ENCODE measurements around the gene CD3E.

The CD3E gene

DNA sequence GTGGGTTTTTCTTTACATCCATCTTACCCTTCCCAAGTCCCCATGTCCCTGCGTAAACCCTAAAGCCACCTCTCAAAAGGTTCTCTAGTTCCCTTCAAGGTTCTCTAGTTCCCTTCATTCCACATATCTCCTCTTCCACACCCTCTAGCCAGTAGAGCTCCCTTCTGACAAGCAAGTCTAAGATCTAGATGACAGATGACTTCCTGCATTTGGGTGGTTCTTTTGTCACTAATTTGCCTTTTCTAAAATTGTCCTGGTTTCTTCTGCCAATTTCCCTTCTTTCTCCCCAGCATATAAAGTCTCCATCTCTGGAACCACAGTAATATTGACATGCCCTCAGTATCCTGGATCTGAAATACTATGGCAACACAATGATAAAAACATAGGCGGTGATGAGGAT, 7.8 kb downstream of the CD3E start:
- H4K20me1 ChIP-seq (ENCODE audit: low read depth, low read length) = no peaks in the 10 kb centered on the region
- H2AFZ ChIP-seq (ENCODE audit: low read depth, low read length, severe bottlenecking) = no peak overlapping the region
- H3K9me3 ChIP-seq (ENCODE audit: insufficient read depth, low read length) = no peaks in the 10 kb centered on the region
- H3K4me3 ChIP-seq (ENCODE audit: insufficient read depth, low read length, poor library complexity, severe bottlenecking) = no peak overlapping the region
- no peak overlapping the region for H3K27ac ChIP-seq (ENCODE audit: low read depth, low read length)
- no peak overlapping the region for H3K9ac ChIP-seq (ENCODE audit: low read length)
- H3K36me3 ChIP-seq (ENCODE audit: low read length) = no peaks in the 10 kb centered on the region
- no peaks in the 10 kb centered on the region for H3K27me3 ChIP-seq (ENCODE audit: low read length)
- no peaks in the 10 kb centered on the region for H3K9me2 ChIP-seq (replicated peaks; ENCODE audit: insufficient read depth, low read length)
- 0 out of 2 replicates have a peak, but pooled peaks cover 5% of the 10 kb centered on the region for H3F3A ChIP-seq (ENCODE audit: insufficient read depth)
- H3K79me2 ChIP-seq (ENCODE audit: insufficient read depth, low read length) = no peaks in the 10 kb centered on the region
- H3K4me2 ChIP-seq (ENCODE audit: low read depth, low read length, poor library complexity, severe bottlenecking) = no peak overlapping the region
- no peak for TF ChIP-seq EZH2phosphoT487 (conservative IDR thresholded peaks at IDR 0.05; ENCODE audit: low read length)
- TF ChIP-seq, protein P1, sequence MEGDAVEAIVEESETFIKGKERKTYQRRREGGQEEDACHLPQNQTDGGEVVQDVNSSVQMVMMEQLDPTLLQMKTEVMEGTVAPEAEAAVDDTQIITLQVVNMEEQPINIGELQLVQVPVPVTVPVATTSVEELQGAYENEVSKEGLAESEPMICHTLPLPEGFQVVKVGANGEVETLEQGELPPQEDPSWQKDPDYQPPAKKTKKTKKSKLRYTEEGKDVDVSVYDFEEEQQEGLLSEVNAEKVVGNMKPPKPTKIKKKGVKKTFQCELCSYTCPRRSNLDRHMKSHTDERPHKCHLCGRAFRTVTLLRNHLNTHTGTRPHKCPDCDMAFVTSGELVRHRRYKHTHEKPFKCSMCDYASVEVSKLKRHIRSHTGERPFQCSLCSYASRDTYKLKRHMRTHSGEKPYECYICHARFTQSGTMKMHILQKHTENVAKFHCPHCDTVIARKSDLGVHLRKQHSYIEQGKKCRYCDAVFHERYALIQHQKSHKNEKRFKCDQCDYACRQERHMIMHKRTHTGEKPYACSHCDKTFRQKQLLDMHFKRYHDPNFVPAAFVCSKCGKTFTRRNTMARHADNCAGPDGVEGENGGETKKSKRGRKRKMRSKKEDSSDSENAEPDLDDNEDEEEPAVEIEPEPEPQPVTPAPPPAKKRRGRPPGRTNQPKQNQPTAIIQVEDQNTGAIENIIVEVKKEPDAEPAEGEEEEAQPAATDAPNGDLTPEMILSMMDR (IDR thresholded peaks at IDR 0.05; ENCODE audit: insufficient read depth, low read length, poor library complexity, severe bottlenecking) = no peak

DNA sequence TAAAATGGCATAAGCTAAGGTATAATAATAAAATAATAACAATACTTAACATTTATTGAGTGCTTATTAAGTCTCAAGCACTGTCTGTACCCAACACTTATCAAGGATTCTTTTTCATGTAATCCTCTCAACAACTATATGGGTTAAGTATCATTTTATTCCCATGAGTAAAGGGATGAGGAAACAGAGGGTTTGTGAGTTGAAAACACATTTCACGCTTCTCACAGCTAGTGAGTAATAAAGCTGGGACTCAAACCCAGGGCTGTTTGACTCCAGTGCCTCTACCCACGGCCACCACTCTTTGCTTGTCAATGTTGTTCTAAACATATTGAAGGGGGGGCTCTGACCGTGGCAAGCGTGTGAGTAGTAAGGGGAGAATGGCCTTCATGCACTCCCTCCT, 8.7 kb downstream of the CD3E start:
- TF ChIP-seq, protein P1 (IDR thresholded peaks at IDR 0.05; ENCODE audit: insufficient read depth, low read length, poor library complexity, severe bottlenecking) = no peak
- TF ChIP-seq EZH2phosphoT487 (conservative IDR thresholded peaks at IDR 0.05; ENCODE audit: low read length) = no peak
- H3K9ac ChIP-seq (ENCODE audit: low read length) = no peak overlapping the region
- H3K4me3 ChIP-seq (ENCODE audit: insufficient read depth, low read length, poor library complexity, severe bottlenecking) = no peak overlapping the region
- H3K9me2 ChIP-seq (replicated peaks; ENCODE audit: insufficient read depth, low read length) = no peaks in the 10 kb centered on the region
- H3K4me2 ChIP-seq (ENCODE audit: low read depth, low read length, poor library complexity, severe bottlenecking) = no peak overlapping the region
- H3K36me3 ChIP-seq (ENCODE audit: low read length) = no peaks in the 10 kb centered on the region
- no peaks in the 10 kb centered on the region for H3K79me2 ChIP-seq (ENCODE audit: insufficient read depth, low read length)
- no peaks in the 10 kb centered on the region for H3K9me3 ChIP-seq (ENCODE audit: insufficient read depth, low read length)
- H4K20me1 ChIP-seq (ENCODE audit: low read depth, low read length) = no peaks in the 10 kb centered on the region
- 0 out of 2 replicates have a peak, but pooled peaks cover 5% of the 10 kb centered on the region for H3F3A ChIP-seq (ENCODE audit: insufficient read depth)
- no peak overlapping the region for H2AFZ ChIP-seq (ENCODE audit: low read depth, low read length, severe bottlenecking)
- H3K27ac ChIP-seq (ENCODE audit: low read depth, low read length) = no peak overlapping the region
- no peaks in the 10 kb centered on the region for H3K27me3 ChIP-seq (ENCODE audit: low read length)

DNA sequence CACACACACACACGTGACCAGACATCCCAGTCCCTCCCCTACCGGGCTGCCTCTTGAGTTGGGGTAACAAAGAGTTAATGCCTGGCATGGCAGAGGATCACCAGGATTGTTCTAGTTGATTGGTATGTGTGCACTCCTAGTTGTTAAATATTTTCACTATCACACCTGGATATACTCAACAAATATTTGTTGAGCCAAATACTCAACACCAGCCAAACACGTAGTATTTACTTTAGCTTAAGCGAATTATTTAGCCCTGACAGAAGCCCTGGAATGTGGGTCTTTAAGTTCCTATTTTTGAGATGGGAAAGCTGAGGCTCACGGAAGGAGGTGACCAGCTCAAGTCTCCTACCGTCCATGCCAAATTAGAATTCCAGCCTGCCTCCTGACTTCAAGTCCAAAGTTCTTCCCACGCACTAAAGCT, 10.5 kb downstream of the CD3E start:
- no peaks in the 10 kb centered on the region for H3K27me3 ChIP-seq (ENCODE audit: low read length)
- TF ChIP-seq EZH2phosphoT487 (conservative IDR thresholded peaks at IDR 0.05; ENCODE audit: low read length) = no peak
- TF ChIP-seq, protein P1 (IDR thresholded peaks at IDR 0.05; ENCODE audit: insufficient read depth, low read length, poor library complexity, severe bottlenecking) = no peak
- H3K79me2 ChIP-seq (ENCODE audit: insufficient read depth, low read length) = no peaks in the 10 kb centered on the region
- no peak overlapping the region for H3K4me3 ChIP-seq (ENCODE audit: insufficient read depth, low read length, poor library complexity, severe bottlenecking)
- no peaks in the 10 kb centered on the region for H3K9me2 ChIP-seq (replicated peaks; ENCODE audit: insufficient read depth, low read length)
- H4K20me1 ChIP-seq (ENCODE audit: low read depth, low read length) = no peaks in the 10 kb centered on the region
- H3K9me3 ChIP-seq (ENCODE audit: insufficient read depth, low read length) = no peaks in the 10 kb centered on the region
- no peak overlapping the region for H3K9ac ChIP-seq (ENCODE audit: low read length)
- no peak overlapping the region for H3K4me2 ChIP-seq (ENCODE audit: low read depth, low read length, poor library complexity, severe bottlenecking)
- H3K27ac ChIP-seq (ENCODE audit: low read depth, low read length) = no peak overlapping the region
- no peaks in the 10 kb centered on the region for H3K36me3 ChIP-seq (ENCODE audit: low read length)
- 0 out of 2 replicates have a peak, but pooled peaks cover 5% of the 10 kb centered on the region for H3F3A ChIP-seq (ENCODE audit: insufficient read depth)
- no peak overlapping the region for H2AFZ ChIP-seq (ENCODE audit: low read depth, low read length, severe bottlenecking)
